HCT116 (cell line): Measurements from ENCODE around the gene PTDSS2. TPM values are rescaled to one million over a fixed set of nuclear protein-coding genes. Genes with fewer than 3 reads are reported as not detected.

Experiments
- ATAC-seq: fragments of 200-7000 bp; cut with Tn5 transposase; 2 replicates; pipeline ENCODE4 v1.9.1; 2020; ENCODE audit warnings: mild to moderate bottlenecking, moderate library complexity
- BruUV-seq: library from RNA; stranded (reverse); fragments of 400-500 nt; replicated peaks from 2 replicates; lab custom pipeline; 2021; lab: Mats Ljungman, UMichigan
- CTCF ChIA-PET: fragments of 300-600 bp; sonication (Branson Sonifier 250); formaldehyde crosslinking; loops from one replicate; lab custom pipeline; 2021; ENCODE audit warnings: antibody characterized with exemption; lab: Charles Lee
- POLR2A ChIA-PET: fragments of 300-600, 350-600 bp; sonication (Branson Sonifier 250); formaldehyde crosslinking; loops from one replicate; lab custom pipeline; 2021; ENCODE audit warnings: antibody characterized with exemption; lab: Charles Lee
- RAD21 ChIA-PET, 2 experiments: fragments of 300-600 bp; sonication (Branson Sonifier 250); formaldehyde crosslinking; loops; one replicate each; lab custom pipeline; 2023; ENCODE audit warnings: low total read pairs in 2 of 2; ENCODE audit not compliant: uncharacterized antibody in 2 of 2, unreplicated experiment in 2 of 2, low non-redundant PET in 1 of 2; lab: Charles Lee
- DNase-seq: peaks from one replicate; pipeline ENCODE4 v3.0.0-alpha.2; 2010; ENCODE audit warnings: low read depth, low spot score
- H2AFZ ChIP-seq: fragments of 200-600 bp; shearing (Covaris generic), sonication (generic); 2 replicates; pipeline ENCODE4 v1.6.1; 2017; ENCODE audit warnings: low read depth, mixed run types, mixed read lengths, antibody characterized with exemption, low read length; ENCODE audit not compliant: poor library complexity, severe bottlenecking
- H3K27ac ChIP-seq: 2 replicates; pipeline ENCODE4 v1.5.1; 2012; ENCODE audit warnings: low read depth, low read length
- H3K27me3 ChIP-seq: fragments of 200-600 bp; sonication (generic); 2 replicates; pipeline ENCODE4 v1.6.1; 2016; ENCODE audit warnings: mixed run types, low read length, mixed read lengths; ENCODE audit not compliant: insufficient read depth
- H3K36me3 ChIP-seq, 2 experiments: fragments of 200-500 bp in 1 of 2; fragments of 200-600 bp in 1 of 2; sonication (Bioruptor generic) in 1 of 2; sonication (generic) in 1 of 2; 2 replicates each; pipeline versions ENCODE4 v1.5.1 to v1.6.1; 2014 to 2016; ENCODE audit warnings: low read length in 2 of 2, inconsistent platforms in 1 of 2, mixed read lengths in 1 of 2, mixed run types in 1 of 2; ENCODE audit not compliant: insufficient read depth in 2 of 2, control insufficient read depth in 1 of 2
- H3K4me1 ChIP-seq, 2 experiments: fragments of 200-600 bp in 1 of 2; sonication (generic) in 1 of 2; 2 replicates each; pipeline versions ENCODE4 v1.5.1 to v1.6.1; 2012 to 2017; ENCODE audit warnings: low read length in 2 of 2, inconsistent platforms in 1 of 2, mild to moderate bottlenecking in 1 of 2, mixed read lengths in 1 of 2, mixed run types in 1 of 2, moderate library complexity in 1 of 2; ENCODE audit not compliant: insufficient read depth in 2 of 2, control insufficient read depth in 1 of 2
- H3K4me2 ChIP-seq: fragments of 200-600 bp; sonication (generic); 2 replicates; pipeline ENCODE4 v1.6.1; 2017; ENCODE audit warnings: mixed run types, low read length, mixed read lengths
- H3K4me3 ChIP-seq, 2 experiments: fragments of 200-600 bp in 1 of 2; sonication (generic) in 1 of 2; replicated peaks in 1 of 2; 2 replicates each; pipeline ENCODE4 v1.5.1; 2011 to 2016; ENCODE audit warnings: low read length in 2 of 2, control low read depth in 1 of 2, low read depth in 1 of 2, mild to moderate bottlenecking in 1 of 2, mixed read lengths in 1 of 2, mixed run types in 1 of 2
- H3K79me2 ChIP-seq: fragments of 200-600 bp; sonication (generic); 2 replicates; pipeline ENCODE4 v1.6.1; 2017; ENCODE audit warnings: mild to moderate bottlenecking, mixed run types, low read length, moderate library complexity, mixed read lengths; ENCODE audit not compliant: insufficient read depth
- H3K9ac ChIP-seq: fragments of 200-600 bp; sonication (generic); 2 replicates; pipeline ENCODE4 v1.6.1; 2016; ENCODE audit warnings: low read length, mixed read lengths
- H3K9me2 ChIP-seq: fragments of 200-600 bp; sonication (generic), shearing (Covaris generic); 2 replicates; pipeline ENCODE4 v1.6.1; 2017; ENCODE audit warnings: mixed run types, mild to moderate bottlenecking, moderate library complexity; ENCODE audit not compliant: insufficient read depth
- H3K9me3 ChIP-seq, 2 experiments: fragments of 200-500 bp in 1 of 2; fragments of 200-600 bp in 1 of 2; sonication (Bioruptor generic) in 1 of 2; sonication (generic) in 1 of 2; 2 replicates each; pipeline ENCODE4 v1.6.1; 2014 to 2017; ENCODE audit warnings: low read length in 2 of 2, mixed read lengths in 2 of 2, inconsistent platforms in 1 of 2, low read depth in 1 of 2, mild to moderate bottlenecking in 1 of 2, mixed run types in 1 of 2, moderate library complexity in 1 of 2; ENCODE audit not compliant: control insufficient read depth in 1 of 2, insufficient read depth in 1 of 2
- H4K20me1 ChIP-seq: fragments of 200-600 bp; sonication (generic), shearing (Covaris generic); 2 replicates; pipeline ENCODE4 v1.6.1; 2017; ENCODE audit warnings: mixed run types, mild to moderate bottlenecking, moderate library complexity; ENCODE audit not compliant: insufficient read depth
- CEBPB ChIP-seq: IDR thresholded peaks from 2 replicates; pipeline ENCODE4 v1.6.1; 2012; ENCODE audit warnings: low read depth
- CTCF ChIP-seq, 3 experiments: fragments of 200-600 bp in 1 of 3; sonication (generic) in 1 of 3; IDR thresholded peaks in 2 of 3; conservative IDR thresholded peaks in 1 of 3; 2 replicates each; pipeline ENCODE4 v1.5.1; 2012 to 2017; ENCODE audit warnings: low read depth in 2 of 3, low read length in 2 of 3, antibody characterized with exemption in 1 of 3, borderline replicate concordance in 1 of 3, control low read depth in 1 of 3, mild to moderate bottlenecking in 1 of 3, mixed read lengths in 1 of 3, mixed run types in 1 of 3, moderate library complexity in 1 of 3; ENCODE audit not compliant: insufficient read depth in 1 of 3
- ELF1 ChIP-seq: IDR thresholded peaks from 2 replicates; pipeline ENCODE4 v1.6.1; 2012; ENCODE audit warnings: low read depth, borderline replicate concordance
- EZH2 ChIP-seq: fragments of 200-600 bp; sonication (generic); IDR thresholded peaks from 2 replicates; pipeline ENCODE4 v1.6.1; 2017; ENCODE audit warnings: antibody characterized with exemption, mixed run types
- EZH2phosphoT487 ChIP-seq: fragments of 200-600 bp; IDR thresholded peaks from 2 replicates; pipeline ENCODE4 v1.6.1; 2018; ENCODE audit warnings: antibody characterized with exemption, borderline replicate concordance
- FOSL1 ChIP-seq: IDR thresholded peaks from 2 replicates; pipeline ENCODE4 v1.6.1; 2012; ENCODE audit warnings: low read depth
- JUND ChIP-seq: IDR thresholded peaks from 2 replicates; pipeline ENCODE4 v1.6.1; 2012
- MAX ChIP-seq: IDR thresholded peaks from 2 replicates; pipeline ENCODE4 v1.6.1; 2012
- POLR2A ChIP-seq: IDR thresholded peaks from 2 replicates; pipeline ENCODE4 v1.7.0; 2011; ENCODE audit warnings: borderline replicate concordance; ENCODE audit not compliant: insufficient read depth, insufficient read length; ENCODE audit errors: extremely low read depth
- POLR2AphosphoS5 ChIP-seq: IDR thresholded peaks from 2 replicates; pipeline ENCODE4 v1.6.1; 2011; ENCODE audit warnings: mild to moderate bottlenecking, low read depth, low read length, moderate library complexity
- RAD21 ChIP-seq: IDR thresholded peaks from 2 replicates; pipeline ENCODE4 v1.6.1; 2012; ENCODE audit warnings: low read depth, mild to moderate bottlenecking
- SIN3A ChIP-seq: IDR thresholded peaks from 2 replicates; pipeline ENCODE4 v1.6.1; 2012; ENCODE audit warnings: low read depth
- SP1 ChIP-seq: IDR thresholded peaks from 2 replicates; pipeline ENCODE4 v1.6.1; 2012; ENCODE audit warnings: low read depth
- SRF ChIP-seq: IDR thresholded peaks from 2 replicates; pipeline ENCODE4 v1.6.1; 2012; ENCODE audit warnings: low read depth
- TCF7L2 ChIP-seq: IDR thresholded peaks from 2 replicates; pipeline ENCODE4 v1.7.0; 2011; ENCODE audit warnings: borderline replicate concordance, inconsistent platforms; ENCODE audit not compliant: insufficient read depth, insufficient read length; ENCODE audit errors: extremely low read depth
- YY1 ChIP-seq: IDR thresholded peaks from 2 replicates; pipeline ENCODE4 v1.6.1; 2011; ENCODE audit warnings: low read length, low read depth, moderate library complexity, mild to moderate bottlenecking; ENCODE audit not compliant: insufficient replicate concordance; ENCODE audit errors: extremely low read depth
- ZBTB33 ChIP-seq: IDR thresholded peaks from 2 replicates; pipeline ENCODE4 v1.6.1; 2011; ENCODE audit warnings: mild to moderate bottlenecking, low read length, moderate library complexity; ENCODE audit not compliant: insufficient replicate concordance; ENCODE audit errors: extremely low read depth
- ZFX ChIP-seq: fragments of 450-650 bp; IDR thresholded peaks from 2 replicates; pipeline ENCODE4 v1.6.1; 2017
- ZNF274 ChIP-seq: fragments of 200-500 bp; sonication (Bioruptor generic); IDR thresholded peaks from 2 replicates; pipeline ENCODE4 v1.6.1; 2014; ENCODE audit warnings: mild to moderate bottlenecking, low read depth, low read length, inconsistent platforms
- intact Hi-C: fragments of 100-400 bp; cut with micrococcal nuclease; formaldehyde crosslinking; loops from 2 replicates; pipeline ENCODE4 v1.10.0; 2022
- total RNA-seq: library from RNA; stranded (reverse); gene quantifications from one replicate; pipeline ENCODE4 v1.2.1, GENCODE V29; 2021; ENCODE audit not compliant: unreplicated experiment

Gene PTDSS2
- total RNA-seq, 1 experiment from 2014 or later: 40.1 TPM

DNA sequence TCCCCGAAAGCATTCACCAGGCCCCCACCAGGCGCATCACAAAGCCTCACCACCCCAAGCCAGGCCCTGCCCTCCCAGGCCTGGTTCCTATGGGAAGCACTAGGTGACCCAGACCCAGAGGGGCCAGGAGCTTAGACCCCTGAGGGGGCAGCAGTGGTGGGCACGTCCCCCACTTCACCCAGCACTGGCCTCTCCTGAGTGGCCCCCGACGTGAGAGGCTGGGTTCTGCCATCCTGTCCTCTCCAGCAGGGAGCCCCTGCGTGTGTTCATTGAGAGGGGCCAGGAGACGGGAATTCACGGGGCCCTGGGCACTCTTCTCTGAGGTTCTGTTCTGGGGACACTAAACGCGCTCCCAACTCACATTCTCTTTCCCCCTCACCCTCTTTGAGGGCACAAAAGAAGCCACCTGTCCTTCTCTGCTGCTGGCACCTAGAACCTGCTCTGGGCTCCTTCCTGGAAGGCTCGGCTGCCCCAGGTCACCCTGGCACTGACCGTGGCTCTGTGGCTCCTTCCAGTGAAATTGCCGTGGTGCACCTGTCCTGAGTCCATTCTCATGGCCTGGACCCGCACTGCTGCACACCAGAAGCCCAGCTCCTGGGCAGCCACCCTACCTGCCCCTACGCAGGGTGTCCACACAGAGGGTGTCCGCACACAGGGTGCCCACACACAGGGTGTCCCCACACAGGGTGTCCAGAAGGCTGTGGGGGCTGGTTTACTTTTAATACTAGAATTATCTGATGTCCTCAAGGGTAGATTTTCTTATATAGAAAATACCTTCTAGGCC, 12.2 kb downstream of the PTDSS2 start (continued):
- TF ChIP-seq ZBTB33 (no peak), ZNF274 (no peak), SIN3A (no peak), ELF1 (no peak)

GRCh38 chr11:464316-464715, 14.2 kb downstream of the PTDSS2 start:
- Histone ChIP-seq H3K4me2 (no peak overlapping the region), H3K9me2 (no peaks in the 10 kb centered on the region), H3K27me3 (no peaks in the 10 kb centered on the region), H3K4me3 (no peak overlapping the region)
- TF ChIP-seq POLR2AphosphoS5 (no peak), JUND (no peak), ZFX (no peak), EZH2 (no peak), SRF (no peak), CEBPB (no peak), RAD21 (no peak), ZBTB33 (no peak), EZH2phosphoT487 (no peak), SP1 (no peak), ZNF274 (no peak), TCF7L2 (no peak), CTCF (IDR thresholded peaks at IDR 0.05 in 2 of 3, conservative IDR thresholded peaks at IDR 0.05 in 1 of 3; ENCODE audit: borderline replicate concordance in 1 of 3, insufficient read depth in 1 of 3, low read depth in 2 of 3, low read length in 2 of 3) (no peak), FOSL1 (no peak), POLR2A (no peak), SIN3A (no peak), MAX (no peak), YY1 (no peak), ELF1 (no peak)
- TF ChIP-seq, all 23 proteins: peak for 0
- no peaks in the 10 kb centered on the region for H4K20me1 ChIP-seq
- intact Hi-C loops: no loop called here
- ATAC-seq (no peak), DNase-seq (no peak)
- peaks cover 23% of the 10 kb centered on the region; the same call in 1 of the 2 replicates for H3K79me2 ChIP-seq
- ChIA-PET RAD21 (no interaction called here), POLR2A (no interaction called here), CTCF (no interaction called here)
- H2AFZ ChIP-seq: no peak overlapping the region
- H3K36me3 ChIP-seq: peaks cover 3% of the 10 kb centered on the region in 2 experiments; a peak in 2 of 4 replicates
- no peak overlapping the region for H3K27ac ChIP-seq
- no peak overlapping the region for H3K9ac ChIP-seq
- no peaks in the 10 kb centered on the region for H3K4me1 ChIP-seq
- H3K9me3 ChIP-seq: no peaks in the 10 kb centered on the region
- no TSS peak for BruUV-seq
